Motor neuron (in vitro differentiated cells): Measurements from ENCODE around the gene TBCE. TPM values are rescaled to one million over a fixed set of nuclear protein-coding genes. Genes with fewer than 3 reads are reported as not detected.

Source experiments
- ATAC-seq, 8 experiments: fragments of 200-7000 bp; cut with Tn5 transposase; replicated peaks in 6 of 8; 2 replicates each; pipeline ENCODE4 v1.8.0; 2021; ENCODE audit warnings: mild to moderate bottlenecking in 8 of 8, moderate library complexity in 8 of 8
- H3K27ac ChIP-seq, 2 donors: fragments of 250-450 bp; sonication (Bioruptor Pico); 2 replicates each; pipeline ENCODE4 v1.9.0; 2021; ENCODE audit warnings: antibody characterized with exemption in 2 of 2, mild to moderate bottlenecking in 2 of 2, moderate library complexity in 1 of 2
- H3K4me1 ChIP-seq, 2 donors: fragments of 250-450 bp; sonication (Bioruptor Pico); replicated peaks in 1 of 2; 2 replicates each; pipeline ENCODE4 v1.6.1; 2021; ENCODE audit warnings: antibody characterized with exemption in 2 of 2, mild to moderate bottlenecking in 2 of 2, moderate library complexity in 1 of 2
- H3K4me3 ChIP-seq, 5 donors: fragments of 250-450 bp; sonication (Bioruptor Pico); 2 replicates each; pipeline ENCODE4 v1.9.0; 2021; ENCODE audit warnings: antibody characterized with exemption in 5 of 5, mild to moderate bottlenecking in 5 of 5, moderate library complexity in 4 of 5
- WGBS, 10 experiments: fragments of 450-650 bp; shearing (Covaris generic); methylation state at CpG; one replicate each; pipeline ENCODE4 v1.0.0; 2022; 5-methylcytosine and 5-hydroxymethylcytosine counted together
- in situ Hi-C, 9 experiments: fragments of 400-800 bp; cut with MboI; loops; one replicate each; pipeline ENCODE4 v1.15.0; 2021; ENCODE audit warnings: low sequenced_read_pairs in 9 of 9, low pct_unique_long_range_greater_than_20kb in 2 of 9; ENCODE audit not compliant: unreplicated experiment in 9 of 9
- total RNA-seq, 8 experiments: library from RNA; unstranded; fragments of 300-600 nt; gene quantifications; 2 replicates each; pipeline versions ENCODE4 v1.2.3 to v1.2.4, GENCODE V29; 2022

The TBCE gene
- total RNA-seq, result 10 to 100 TPM; 22.8 to 54.1 (median 33.8) TPM

DNA sequence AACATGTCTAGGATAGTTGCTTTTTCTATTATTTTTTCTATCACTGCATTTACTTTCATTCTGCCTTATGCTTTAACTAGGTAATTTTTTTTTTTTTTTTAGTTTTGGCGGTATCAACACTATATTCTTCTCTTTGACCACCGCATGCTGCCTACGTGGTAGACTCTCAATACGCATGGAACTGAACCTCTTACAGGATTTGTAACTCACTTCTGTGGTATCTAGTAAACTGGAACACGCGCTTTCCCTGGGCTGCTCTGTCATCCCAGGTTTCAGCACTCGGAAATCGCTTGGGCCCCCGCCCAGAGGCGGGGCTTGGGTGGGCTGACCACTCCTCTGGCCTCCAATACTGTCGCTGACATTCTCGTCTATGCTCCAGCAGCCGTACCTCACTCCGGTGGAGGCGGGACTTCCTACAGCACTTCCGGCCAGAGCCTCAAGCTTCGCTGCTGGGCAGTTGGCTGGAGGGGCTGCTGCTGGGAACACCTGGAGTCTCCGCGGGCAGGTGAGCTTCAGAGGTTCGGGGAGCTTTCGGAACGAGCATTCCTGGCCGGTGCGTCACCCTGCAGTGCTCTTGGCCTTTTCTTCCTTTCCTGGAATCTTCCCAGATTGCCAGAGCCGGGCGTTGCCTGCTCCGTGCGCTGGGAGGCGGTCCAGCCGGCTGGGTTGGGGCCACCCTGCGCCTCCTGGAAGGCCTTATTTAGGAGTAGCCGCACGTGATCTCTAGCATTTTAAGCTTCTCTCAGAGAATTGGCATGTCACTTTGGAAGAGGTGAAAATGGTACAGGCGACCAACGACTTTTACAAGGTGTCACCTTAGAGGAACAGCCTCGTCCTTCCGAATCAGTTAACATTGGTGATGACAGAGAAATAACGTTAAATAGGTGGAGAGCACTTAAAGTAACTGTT, at the start of gene TBCE:
TSS of gene TBCE (plus strand) at position 428 of the 909 bp plus-strand sequence. CDS start 12,623 bp downstream, outside the sequence.
- Histone ChIP-seq H3K4me3 (peak within 1 kb of the TSS; percentile 61 to 88 (median 75)), H3K27ac (peak within 1 kb of the TSS; percentile 47 to 85), H3K4me1 (peaks cover 3 to 8% of the 10 kb centered on the region in 2 donors)
- peak; percentile 96 to 100 (median 99) for ATAC-seq
- in situ Hi-C loops, result no loop called here
- 0 to 8% (median 2%) methylated on average over 1 to 33 of the region's 38 CpGs for WGBS, 10 experiments

DNA sequence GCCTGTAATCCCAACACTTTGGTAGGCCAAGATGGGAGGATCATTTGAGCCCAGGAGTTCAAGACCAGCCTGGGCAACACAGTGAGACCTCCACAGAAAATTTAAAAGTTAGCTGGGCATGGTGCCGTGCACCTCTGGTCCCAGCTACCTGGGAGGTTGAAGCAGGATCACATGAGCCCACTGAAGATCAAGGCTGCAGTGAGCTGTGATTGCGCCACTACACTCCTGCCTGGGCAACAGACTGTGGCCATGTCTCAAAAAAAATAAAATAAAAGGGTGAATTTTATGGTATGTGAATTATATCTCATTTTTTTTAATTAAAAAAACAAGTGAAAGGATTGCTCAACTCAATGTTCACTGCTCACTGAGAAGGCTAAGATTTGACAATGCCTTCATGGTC, 48.0 kb upstream of the TBCE start:
- in situ Hi-C loops, result no loop called here
- ATAC-seq, result no peak
- 83 to 100% (median 100%) methylated on average over 1 to 2 of the region's 2 CpGs; no CpG with 5 or more reads in 5 of the 10 experiments for WGBS, 10 experiments

GRCh38 chr1:235320521-235321179, 46.6 kb upstream of the TBCE start:
- Histone ChIP-seq H3K4me1 (peaks cover 3 to 8% of the 10 kb centered on the region in 2 donors), H3K4me3 (no peak overlapping the region), H3K27ac (no peak overlapping the region)
- WGBS, 10 experiments, result 66 to 100% (median 90%) methylated on average over 2 to 6 of the region's 6 CpGs
- in situ Hi-C loops, result no loop called here
- no peak for ATAC-seq

More for the DNA sequence above, 48.0 kb upstream of the TBCE start:
- no peak overlapping the region for H3K27ac ChIP-seq
- H3K4me3 ChIP-seq, result no peak overlapping the region
- H3K4me1 ChIP-seq, result peaks cover 0 to 2% of the 10 kb centered on the region in 2 donors

DNA sequence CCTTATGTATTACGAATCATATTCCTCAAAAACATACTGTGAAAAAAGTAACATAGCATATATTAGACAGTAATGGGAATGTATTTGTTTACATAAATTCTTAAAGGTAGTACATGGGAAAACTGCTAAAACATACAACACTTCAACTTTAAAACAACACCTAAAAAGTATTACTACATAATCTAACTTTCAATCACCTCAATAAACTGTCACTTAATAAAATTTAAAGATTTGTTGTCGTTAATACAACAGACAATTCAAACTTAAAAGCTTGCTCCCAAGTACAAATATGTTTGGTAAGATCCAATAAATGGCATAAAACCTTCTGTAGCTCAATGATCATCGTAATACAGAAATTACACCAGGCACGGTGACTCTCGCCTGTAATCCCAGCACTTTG, 42.9 kb upstream of the TBCE start:
- Histone ChIP-seq H3K27ac (no peak overlapping the region), H3K4me1 (peaks cover 3 to 14% of the 10 kb centered on the region in 2 donors), H3K4me3 (no peak overlapping the region)
- ATAC-seq, result no peak
- in situ Hi-C loops, result no loop called here
- WGBS, 10 experiments, result 75 to 100% (median 94%) methylated on average over 1 to 5 of the region's 5 CpGs

GRCh38 chr1:235325139-235325538, 42.1 kb upstream of the TBCE start:
- Histone ChIP-seq H3K4me3 (peak overlapping the region in 2 of 5 donors; percentile 82 to 98), H3K27ac (no peak overlapping the region), H3K4me1 (peaks cover 3 to 14% of the 10 kb centered on the region in 2 donors)
- 4 to 100% (median 47%) methylated on average over 1 to 3 of the region's 3 CpGs for WGBS, 10 experiments
- in situ Hi-C loops, result no loop called here
- no peak for ATAC-seq

DNA sequence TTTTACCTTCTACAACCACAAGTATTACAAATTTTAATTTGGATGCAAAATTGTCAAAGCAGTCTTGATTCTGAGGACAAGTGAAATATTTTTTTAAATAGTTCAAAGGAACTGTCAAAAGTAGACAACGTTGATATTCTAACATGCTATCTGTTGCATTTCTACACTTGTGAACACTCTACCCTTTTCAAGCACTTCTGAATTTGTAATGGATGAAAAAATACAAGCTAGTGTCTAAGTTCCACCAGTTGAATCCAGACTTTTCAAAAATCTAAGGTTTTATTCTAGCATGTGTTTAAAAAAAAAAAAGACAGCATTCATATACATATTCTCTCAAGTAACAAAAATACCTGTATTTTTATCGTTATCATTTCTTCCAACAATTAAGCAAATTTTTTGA, 41.4 kb upstream of the TBCE start:
- Histone ChIP-seq H3K4me3 (peak overlapping the region; percentile 82 to 98 (median 98)), H3K4me1 (peaks cover 3 to 14% of the 10 kb centered on the region in 2 donors), H3K27ac (no peak overlapping the region)
- in situ Hi-C loops, result no loop called here
- WGBS, 10 experiments, result 3 to 40% (median 27%) methylated on average over 1 to 2 of the region's 2 CpGs
- ATAC-seq, result no peak

GRCh38 chr1:235326719-235327558, 40.3 kb upstream of the TBCE start:
- peak in 7 of 8 experiments; percentile 0 to 17 (median 3) for ATAC-seq
- WGBS, 10 experiments, result 0 to 5% (median 1%) methylated on average over 2 to 18 of the region's 78 CpGs; no CpG with 5 or more reads in 3 of the 10 experiments
- peak overlapping the region; percentile 82 to 98 (median 98) for H3K4me3 ChIP-seq
- H3K4me1 ChIP-seq, result peaks cover 12 to 25% of the 10 kb centered on the region in 2 donors
- H3K27ac ChIP-seq, result peak overlapping the region; percentile 94 to 96
- in situ Hi-C loops, result no loop called here

DNA sequence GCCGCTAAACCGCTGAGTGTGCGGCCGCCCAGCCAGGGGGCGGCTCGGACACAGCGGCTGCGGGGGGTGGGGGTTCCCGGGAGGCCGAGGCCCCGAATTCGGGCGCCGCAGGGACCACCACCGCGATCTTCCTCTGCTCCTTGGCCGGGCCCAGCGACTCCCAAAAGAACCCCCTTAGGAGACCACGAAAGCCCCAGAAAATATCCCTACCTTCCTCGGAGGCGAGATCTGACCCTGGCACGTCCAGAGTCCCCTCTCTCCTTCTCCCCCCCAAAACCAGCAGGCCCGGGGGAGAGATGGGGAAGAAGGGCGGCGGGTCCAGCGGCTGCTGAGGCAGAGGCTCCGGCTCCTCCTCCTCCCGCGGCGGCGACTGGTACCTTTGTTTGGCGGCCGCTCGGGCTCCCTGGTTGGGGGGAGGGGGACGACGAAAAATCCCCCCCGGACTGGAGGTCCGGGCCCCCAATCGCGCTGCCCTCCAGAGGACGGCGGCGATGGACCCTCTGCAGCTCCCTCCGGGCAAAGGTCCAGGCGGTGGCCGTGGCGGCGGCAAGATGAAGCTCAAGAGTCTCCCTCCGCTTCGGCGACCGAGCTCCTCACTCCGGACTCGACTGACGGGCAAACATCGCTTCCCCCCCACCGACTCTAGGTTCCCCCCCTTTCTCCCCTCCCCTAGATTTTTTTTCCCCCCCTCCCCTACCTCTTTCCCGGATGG, 39.5 kb upstream of the TBCE start, which contains the start of gene ARID4B:
TSS of gene ARID4B (minus strand) at position 621 of the 712 bp plus-strand sequence. CDS start 1,260 bp downstream, outside the sequence.
- peak; percentile 10 to 30 (median 16) for ATAC-seq
- peak within 1 kb of the TSS; percentile 94 to 97 for H3K27ac ChIP-seq
- peaks cover 16 to 32% of the 10 kb centered on the region in 2 donors for H3K4me1 ChIP-seq
- WGBS, 10 experiments, result 0 to 8% (median 0%) methylated on average over 1 to 11 of the region's 58 CpGs; no CpG with 5 or more reads in 5 of the 10 experiments
- in situ Hi-C loops, result no loop called here
- H3K4me3 ChIP-seq, result peak within 1 kb of the TSS; percentile 82 to 98 (median 98)

DNA sequence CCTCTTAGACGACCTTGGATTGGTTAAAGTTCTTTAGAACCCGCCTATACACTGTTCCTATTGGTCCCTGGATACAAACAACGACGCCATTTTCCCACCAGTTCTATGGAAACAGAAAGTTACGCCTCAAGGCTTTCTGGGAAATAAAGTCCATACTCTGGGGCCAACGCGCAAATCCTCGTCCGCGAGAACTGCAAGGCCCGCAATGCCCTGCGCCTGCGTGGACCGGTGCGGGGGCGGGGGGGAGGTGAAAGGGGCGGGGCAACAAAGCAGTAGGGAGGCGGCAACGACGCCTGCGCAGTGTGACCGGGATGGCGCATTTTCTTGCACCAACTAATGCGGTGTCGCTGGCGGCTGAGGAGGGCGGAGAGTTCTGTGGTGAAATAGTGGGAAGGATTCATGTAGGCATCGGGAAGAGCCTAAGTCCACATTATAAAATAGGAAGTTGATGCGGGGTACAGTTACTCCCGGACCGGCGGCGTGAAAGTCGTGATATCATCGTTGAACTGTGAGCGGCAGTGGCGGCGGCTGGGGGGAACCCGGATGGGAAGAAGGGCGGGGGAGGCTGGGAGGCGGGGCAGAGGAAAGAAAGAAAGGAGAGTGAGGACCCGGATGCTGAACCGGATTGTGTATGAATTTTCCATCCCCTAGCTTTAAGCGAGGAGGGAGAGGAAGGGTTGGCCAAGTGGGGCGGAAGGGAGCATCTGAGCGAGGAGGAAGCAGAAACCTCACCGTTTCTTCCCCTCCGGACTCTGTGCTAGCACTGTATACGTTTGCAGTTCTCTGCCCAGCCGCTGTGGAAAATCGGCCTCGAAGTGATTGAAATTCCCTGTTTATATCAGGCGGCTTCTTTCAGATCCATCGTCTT, 38.7 kb upstream of the TBCE start, which contains the start of gene GGPS1:
TSS of gene GGPS1 (plus strand) at position 300 of the 868 bp plus-strand sequence. CDS start 6,695 bp downstream, outside the sequence.
- Histone ChIP-seq H3K27ac (peak within 1 kb of the TSS; percentile 94 to 97), H3K4me1 (peaks cover 16 to 32% of the 10 kb centered on the region in 2 donors), H3K4me3 (peak within 1 kb of the TSS; percentile 82 to 98 (median 98))
- in situ Hi-C loops, result no loop called here
- peak; percentile 69 to 86 (median 83) for ATAC-seq
- WGBS, 10 experiments, result 0% methylated on average over 2 to 11 of the region's 54 CpGs; no CpG with 5 or more reads in 1 of the 10 experiments

DNA sequence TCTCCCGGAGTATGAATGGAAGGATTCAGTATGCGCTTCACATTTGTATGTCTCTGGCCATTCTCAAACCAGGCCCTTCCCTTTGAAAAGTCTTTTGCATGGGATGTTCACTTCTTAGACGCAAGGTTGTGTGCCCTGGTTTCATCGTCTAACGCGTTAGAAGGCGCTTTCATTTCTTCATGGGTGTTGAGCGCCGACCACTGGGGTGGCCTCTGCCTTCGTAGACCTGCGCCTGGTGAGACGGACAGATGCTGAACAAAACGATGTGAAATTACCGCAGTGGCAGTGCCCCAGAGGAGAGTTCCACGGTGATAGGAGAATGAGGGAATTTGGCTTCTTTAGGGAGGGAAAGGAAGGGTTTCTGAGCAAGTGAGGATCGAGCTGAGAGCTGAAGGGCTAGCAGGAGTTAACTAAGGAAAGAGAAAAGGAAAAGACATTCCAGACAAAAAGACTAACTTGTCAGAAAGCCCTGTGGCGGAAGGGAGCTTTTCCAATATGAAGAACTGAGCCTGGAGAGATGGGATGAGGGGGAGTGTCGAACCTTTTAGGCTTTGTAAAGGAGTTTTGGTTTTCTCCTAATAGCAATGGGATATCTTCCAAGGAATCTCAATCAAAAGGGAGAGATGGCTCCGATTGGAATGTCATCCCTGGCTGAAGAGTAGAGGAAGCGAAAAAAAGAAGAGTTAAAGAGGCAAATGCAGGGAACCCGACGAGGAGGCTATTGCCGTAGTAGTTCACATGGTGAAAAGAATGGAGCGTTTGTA, 37.9 kb upstream of the TBCE start:
- H3K27ac ChIP-seq, result peak overlapping the region; percentile 94 to 97
- peaks cover 16 to 32% of the 10 kb centered on the region in 2 donors for H3K4me1 ChIP-seq
- WGBS, 10 experiments, result 0 to 4% (median 1%) methylated on average over 7 to 21 of the region's 24 CpGs
- H3K4me3 ChIP-seq, result peak overlapping the region; percentile 60 to 82 (median 63)
- ATAC-seq, result peak; percentile 4 to 9 (median 6)
- in situ Hi-C loops, result no loop called here
